Effector CD8-positive, alpha-beta T cell (primary cell): ENCODE data around the gene DISP2.

Source experiments
- DNase-seq: peaks from one replicate; lab custom pipeline; 2025; lab: John Stamatoyannopoulos, UW

The DISP2 gene

DNA sequence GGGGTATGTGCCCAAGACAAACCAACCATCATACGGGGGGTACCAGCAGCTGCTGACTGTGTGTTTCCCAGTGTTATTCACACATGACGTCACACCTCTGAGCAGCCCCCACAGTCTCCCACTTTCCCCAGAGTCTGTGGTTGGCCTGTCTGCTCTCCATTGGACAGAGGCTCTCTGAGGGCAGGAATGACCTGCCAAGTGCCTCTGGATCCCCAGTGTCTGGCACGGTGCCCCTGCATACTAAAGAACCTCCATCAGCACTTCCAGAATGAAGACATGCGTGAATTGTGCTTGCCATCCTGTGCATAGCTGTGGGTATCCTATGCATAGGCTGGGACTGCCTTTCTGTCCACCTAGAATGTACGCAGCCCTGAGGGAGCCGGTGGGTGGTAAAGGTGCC is 13.8 kb upstream of the DISP2 start:
- no peak for DNase-seq

DNA sequence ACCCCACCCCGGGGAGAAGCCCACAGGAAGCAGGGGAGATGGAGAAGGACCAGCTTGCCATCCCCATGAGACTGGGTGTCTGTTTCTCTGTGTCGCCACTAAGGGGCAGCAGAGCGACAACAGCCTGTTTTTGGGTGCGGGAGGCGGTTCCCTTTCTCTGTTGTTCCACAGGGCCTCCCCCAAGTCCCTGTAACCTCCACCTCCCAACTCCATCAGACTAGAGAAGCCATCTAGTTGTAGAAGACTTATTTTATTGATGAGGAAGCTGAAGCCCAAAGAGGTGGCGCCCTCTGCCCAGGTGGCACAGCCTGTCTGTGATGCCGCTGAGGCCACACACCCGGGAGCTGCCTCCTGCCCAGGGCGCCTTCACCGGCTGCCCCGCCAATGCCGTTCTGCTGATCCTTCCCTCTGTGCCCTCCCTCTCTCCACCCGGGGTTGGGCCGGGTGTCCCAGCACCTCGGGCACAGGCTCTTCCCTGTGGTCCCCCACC is 13.3 kb upstream of the DISP2 start:
- peak; percentile 50 for DNase-seq

DNA sequence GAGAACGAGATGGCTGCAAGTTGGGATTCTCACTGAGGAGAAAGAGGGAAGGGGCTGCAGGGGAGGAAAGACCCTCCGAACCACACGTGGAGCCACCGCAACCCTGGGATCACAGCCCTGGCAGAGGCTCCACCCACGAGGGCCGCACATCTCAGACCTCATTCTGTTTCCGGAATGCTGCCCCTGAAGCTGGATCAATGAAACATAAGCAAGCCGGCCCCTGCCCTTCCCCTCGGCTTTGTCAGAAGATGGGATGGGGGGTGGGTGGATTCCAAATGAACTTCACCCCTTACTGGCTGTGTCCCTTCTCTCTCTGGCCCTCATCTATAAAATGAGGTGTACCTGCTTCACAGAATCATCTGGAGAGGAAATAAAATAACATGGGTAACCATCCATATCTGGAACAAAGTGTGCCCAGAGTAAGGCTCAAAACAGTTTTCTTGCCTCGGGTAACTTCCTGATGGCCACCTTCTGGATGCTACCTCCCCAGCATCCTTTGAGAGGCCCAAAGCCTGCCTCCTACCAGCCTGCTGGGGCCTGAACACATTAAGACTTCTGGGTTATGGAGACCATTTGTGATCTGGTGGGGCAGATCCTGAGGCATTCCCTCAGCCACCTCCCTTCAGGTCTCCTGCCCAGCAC is 12.7 kb upstream of the DISP2 start:
- DNase-seq: no peak

DNA sequence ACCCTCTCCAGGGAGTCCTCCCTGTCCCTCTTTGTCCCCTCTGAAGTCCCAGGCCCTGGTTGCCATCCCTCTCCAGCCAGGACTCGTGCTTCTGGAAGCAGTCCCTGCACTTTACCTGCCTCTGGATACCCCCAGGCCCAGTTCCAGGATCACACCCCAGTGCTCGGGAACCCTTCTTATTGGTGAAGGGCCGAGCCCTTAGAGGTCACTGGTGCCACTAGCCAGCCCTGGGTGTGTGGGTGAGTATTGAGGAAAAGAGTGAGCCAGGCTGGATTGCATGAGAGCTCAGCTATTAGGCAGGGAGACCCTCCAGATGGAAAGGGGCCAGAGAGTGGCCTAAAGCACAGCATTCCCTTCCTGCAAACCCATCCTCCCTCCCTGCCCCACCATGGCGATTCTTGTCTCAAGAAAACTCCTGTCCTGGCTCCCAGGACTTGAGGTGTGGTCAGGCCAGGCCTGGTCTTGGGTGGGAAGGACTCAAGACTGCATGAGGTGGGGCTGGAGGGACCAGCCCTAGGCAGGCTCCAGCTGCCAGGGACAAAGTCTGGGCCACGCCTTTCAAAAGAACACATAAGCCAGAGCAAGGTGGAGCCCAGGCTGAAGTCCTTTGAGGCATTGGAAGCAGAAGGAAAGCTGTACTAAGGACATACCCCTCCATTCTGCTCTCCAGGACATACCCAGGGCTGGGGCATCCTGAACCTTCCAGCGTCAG is 12.0 kb upstream of the DISP2 start:
- no peak for DNase-seq

DNA sequence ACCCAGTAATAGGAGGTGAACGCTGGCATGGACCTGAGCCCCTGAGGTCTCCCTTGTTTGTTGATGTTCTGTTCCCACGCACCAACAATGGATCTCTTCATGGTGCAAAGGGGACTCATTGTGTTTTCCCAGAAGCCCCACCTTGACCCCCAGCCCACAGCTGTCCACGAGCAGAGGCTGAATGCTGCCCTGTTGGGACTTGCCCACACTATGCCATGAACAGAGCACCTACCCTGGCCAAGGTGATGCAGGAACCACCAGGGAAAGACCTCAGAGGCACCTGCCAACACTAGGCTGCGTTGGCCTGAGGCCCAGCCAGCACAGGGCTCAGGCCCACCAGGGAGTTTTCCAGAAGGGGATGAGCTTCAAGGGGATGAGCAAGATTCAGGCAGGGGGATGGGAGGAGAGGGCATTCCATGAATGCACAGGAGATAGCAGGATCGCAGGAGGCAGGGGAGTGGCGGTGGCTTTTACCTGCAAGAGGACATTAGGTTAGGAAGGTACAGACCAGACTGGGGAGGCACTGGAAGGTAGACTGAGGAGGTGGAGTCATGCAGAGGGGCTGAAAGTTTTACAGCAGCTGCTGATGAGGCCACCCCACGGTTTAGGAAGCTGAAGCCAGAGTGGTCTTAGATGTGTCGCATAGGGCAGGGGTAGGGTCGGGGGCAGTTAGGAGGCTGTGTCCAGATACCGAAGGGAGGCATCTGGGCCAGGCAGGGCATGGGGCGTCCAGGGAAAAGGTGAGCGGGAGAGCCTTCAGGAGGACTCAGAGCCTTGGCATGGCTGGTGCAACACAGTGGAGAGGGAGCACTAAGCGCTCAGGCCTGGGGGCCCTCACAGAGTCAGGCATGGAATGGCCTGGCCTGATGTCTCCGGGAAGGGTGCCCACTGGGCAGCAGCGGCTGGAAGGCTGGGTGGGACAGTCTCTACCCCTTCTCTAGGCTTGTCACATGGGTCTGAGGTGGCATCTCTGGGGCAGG is 11.2 kb upstream of the DISP2 start:
- no peak for DNase-seq

DNA sequence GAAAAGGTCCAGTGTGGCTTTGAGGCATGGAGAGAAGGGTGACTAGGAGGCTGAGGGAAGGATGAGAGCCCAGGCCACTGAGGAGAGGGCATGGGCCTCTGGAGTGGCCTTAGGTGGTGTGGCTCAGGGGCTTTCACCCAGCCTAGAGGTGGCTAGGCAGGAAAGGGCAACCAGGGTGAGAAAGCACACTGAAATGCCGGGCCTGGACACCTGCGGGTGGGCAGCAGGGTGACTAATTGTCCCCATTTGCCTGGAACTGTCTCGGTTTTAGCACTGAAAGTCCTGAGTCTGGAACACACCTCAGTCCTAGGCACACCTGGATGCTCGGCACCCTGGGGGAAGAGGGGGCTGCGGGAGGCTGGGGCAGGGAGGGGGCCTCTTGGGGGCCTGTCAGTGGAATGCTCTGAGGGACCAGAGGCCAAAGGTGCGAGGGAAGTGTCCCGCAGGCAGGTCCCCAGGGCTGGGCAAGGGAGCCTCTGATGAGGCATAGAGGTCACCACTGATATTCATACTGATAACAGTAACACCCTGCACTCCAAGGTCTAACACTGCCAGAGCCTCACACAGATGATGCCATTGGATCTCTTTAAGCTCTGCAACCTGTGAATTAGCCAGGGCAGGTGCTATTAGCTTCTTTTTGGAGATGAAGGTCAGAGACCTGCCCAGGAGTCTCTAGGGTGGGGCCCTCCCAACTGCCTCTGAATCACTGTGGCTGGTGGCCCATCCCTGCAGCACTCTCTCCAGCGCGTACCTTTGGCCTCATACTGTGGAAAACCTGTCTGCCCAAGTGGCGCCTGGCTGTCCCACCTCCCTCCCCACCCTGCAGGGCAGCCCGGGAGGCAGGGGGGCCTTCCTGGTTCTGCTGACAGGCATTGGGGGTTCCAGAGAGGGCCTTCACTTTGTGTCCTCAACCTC is 10.2 kb upstream of the DISP2 start:
- DNase-seq: no peak

DNA sequence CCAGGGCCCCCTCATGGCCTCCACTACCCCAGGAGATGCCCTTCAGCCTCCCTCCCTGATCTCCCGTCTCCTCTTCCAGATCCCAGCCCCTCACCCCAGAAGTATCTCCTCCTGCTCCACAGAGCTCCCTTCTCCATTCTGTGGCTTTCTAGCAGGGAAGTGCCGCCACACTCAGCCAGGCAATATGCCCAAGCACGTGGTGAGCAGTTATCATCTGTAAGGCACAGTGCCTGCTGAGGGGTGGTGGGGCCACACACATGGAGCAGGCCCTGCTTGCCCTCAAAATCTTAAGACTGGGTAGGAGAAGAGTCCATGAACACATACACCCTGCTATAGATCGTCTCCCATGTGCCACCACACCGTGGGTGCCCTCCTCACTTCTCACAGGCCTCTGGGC is 9.5 kb upstream of the DISP2 start:
- no peak for DNase-seq

DNA sequence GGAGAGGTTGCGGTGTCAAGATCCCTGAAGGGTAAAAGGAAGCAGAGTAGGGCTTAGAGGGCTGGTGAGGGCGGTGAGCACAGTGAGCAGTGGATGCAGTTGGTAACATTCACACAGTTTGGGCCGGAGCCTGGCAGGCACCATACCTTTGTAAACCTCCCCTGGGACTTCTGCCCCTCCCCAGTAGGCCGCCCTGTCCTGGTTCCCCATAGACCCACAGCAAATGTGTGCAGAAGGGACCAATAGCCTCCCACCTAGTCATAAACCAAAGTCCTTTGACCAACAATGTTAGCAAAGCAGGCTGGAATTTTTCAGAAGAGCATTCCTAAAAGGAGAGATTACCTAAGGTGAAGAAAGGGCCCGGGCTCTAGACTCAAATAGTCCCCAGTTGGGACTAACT is 8.9 kb upstream of the DISP2 start:
- DNase-seq: no peak

DNA sequence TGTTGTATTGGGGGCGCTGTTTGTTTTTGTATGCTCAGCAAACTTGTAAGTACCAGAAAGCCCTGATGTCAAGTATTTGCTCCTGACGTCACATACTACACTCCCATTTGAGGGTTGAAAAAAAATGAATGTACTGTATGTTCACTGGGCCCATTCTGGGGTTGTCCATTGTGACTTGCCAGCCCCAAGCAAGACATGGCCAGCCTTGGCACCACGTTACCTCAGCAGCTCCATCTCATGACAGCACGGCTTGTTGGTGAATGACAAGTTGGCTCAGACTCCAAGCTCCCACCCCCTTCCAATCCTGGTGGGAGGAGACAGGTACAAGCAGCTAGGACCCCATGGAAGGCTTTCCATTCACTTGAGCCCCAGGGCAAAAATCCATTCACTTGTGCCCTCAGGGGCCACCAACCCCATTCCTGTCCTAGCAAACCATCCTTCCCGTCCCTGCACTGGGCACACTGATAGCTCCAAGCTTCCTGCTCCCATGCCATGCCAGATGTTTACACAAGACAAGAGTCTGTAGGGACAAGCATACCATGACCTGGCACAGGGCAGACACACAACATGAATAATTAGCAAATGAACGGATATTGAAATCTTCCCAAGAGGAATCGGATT is 5.6 kb upstream of the DISP2 start:
- DNase-seq: no peak

DNA sequence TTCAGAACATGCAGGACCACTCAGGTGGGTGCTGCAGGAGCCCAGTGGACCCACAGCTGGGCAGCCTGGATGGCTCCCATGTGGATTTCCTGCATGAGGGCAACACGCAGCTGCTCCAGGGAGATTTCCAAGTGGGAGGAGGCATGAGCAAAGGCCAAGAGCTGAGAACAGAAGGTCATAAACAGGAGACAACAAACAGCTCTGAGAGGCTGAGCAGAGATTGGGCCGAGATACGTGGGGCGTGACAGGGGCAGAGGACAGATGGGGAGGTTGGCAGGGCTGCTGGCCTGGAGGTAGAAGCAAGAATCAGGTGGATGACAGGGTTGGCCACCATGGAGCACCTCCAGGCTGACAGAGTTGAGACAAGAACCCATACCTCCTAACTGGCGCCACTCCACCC is 4.3 kb upstream of the DISP2 start:
- DNase-seq: no peak

DNA sequence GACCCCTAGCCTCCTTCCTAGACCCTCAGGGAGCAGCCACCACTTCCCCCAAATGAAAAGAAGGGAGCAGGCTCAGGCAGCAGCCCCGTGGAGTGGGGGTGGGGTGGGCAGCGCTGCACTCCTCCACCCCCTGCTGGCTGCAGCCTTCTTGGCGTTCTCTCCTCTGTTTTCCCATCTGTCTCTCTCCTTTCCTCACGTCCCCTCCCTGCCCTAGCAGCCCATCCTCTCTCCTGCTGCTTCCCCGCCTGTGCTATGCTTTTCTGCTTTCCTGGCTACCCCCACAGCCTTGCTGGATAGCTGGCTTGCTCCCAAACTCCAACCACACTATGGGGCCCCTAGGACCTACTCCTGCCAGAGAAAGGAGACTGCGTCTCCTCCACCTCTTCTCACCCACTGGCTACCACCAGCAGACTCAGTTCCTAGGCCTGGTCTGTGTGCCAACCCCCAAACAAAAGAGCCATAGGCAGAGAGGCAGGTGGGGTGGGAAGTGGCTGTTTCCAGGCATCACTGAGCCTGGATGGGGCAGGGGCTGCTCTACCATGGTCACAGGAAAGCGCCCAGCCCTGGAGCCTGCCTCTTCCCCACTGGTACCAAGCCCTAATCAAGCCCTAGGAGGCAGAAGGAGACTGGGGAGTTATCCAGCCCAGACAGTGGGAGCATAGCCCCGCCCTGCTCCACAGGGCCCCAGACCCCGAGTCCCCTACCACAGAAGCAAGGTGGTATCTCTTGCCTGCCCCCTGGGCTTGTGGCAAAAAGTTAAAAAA is 3.4 kb upstream of the DISP2 start:
- no peak for DNase-seq

DNA sequence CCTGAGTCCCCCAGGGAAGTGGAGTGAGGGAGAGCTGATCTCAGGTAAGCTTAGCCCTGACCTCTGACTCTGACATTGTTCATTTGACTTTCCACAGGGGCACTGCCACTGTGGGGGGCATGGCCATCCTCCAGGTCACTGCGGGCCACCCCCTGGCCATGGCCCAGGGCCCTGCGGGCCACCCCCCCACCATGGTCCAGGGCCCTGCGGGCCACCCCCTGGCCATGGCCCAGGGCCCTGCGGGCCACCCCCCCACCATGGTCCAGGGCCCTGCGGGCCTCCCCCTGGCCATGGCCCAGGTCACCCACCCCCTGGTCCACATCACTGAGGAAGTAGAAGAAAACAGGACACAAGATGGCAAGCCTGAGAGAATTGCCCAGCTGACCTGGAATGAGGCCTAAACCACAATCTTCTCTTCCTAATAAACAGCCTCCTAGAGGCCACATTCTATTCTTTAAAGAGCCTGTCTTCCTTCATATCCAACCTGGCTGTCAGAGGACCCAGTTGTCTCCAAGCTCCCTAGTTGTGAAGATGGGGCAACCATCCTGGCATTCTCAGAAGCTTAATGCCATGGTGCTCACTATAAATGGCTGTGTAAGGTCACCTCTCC is 1.9 kb upstream of the DISP2 start:
- no peak for DNase-seq

DNA sequence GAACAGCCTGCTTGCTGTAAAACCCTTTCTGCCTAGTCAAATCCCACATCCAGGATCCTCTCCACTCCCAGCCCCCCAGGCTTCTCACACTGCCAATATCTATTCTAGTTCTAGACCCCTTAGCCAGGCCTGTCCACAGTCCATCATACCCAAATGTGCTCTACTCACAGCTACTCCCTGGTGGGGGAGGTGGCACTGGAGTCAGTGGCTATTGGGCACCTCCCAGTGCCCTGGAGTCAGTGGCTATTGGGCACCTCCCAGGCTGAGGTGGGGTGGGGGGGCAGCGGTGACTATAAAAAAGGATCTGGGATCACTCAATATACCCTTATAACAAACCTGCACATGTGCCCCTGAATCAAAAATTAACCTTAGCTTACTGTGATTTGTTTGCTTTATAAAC is 773 bp upstream of the DISP2 start:
- DNase-seq: no peak

DNA sequence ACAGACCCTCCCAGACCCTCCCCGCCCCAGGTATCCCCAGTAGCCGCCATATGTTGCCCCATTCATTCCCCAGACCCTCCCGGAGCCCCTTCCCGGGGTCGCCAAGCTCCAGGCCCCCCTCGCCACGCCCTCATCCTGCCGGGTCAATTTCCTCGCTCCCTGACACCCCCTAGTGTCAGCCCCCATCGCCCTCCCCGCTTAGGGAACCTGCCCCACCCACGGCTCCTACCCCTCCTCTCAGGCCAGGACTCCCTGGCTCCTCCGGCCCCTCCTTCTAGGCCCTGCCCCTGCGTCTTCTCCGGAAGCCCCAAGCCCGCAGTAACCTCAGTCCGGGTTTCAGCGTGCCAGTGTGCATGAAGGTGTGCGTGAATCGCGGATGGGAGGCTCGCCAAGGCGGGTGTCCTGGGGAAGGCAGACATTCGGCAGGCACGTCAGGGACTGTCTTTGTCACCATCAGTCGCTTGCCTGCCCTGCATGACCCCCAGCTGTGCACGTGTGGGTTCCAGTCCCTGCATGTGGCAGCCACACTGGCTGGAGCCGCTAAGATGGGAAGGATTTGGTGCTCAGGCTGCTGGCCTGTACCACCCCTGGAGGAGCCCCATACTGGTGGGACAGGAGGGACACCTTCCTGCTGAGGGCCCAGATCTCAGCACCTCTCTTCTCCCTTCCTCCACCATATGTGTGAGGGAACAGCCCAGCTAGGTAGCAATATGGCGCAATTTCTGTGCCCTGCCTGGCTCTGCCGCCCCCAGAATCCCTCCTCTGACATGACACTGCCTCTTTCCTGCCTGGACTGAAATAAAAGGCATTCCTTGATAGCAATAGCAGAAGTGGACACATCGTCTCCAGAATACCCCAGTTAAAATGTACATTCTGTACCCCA is 693 bp downstream of the DISP2 start:
- no peak for DNase-seq

DNA sequence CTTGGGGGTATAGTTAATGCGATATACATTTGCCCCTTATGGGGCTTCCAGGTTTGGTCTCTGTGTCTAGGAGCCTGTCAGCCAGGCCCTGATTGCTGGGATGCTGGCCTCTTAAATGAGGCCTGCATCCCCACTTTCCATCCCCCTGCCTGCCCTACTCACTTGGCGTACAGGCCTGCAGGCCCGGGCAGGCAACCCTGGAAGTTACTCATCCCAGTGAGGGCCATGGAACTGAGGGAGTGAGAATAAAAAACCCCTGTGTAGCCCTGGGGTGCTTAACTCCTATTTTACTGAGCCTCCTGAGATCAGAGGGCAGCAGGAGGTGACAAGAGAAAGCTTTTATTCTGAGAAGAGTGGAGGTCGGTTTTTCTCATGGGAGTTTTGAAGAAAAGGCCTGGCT is 2.0 kb downstream of the DISP2 start:
- DNase-seq: no peak

DNA sequence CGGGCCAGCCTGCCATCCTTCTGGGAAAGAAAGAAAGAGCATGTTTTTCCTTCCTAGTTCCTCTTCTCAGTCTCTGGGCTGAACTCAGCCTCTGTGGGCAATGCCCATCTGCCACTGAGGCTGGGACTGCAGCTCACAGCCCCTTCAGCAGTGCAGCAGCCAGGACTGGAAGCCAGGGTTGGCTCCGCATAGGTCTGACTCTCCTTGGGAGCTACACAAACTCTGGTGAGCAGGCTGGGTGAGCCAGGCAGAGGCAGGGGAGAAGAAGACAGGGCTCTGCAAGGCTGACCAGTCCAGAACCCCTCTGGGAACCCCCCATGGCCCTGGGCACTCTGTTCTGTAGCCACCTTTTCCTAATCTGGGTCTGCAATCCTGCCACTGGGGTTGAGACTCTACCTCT is 3.6 kb downstream of the DISP2 start:
- DNase-seq: no peak

DNA sequence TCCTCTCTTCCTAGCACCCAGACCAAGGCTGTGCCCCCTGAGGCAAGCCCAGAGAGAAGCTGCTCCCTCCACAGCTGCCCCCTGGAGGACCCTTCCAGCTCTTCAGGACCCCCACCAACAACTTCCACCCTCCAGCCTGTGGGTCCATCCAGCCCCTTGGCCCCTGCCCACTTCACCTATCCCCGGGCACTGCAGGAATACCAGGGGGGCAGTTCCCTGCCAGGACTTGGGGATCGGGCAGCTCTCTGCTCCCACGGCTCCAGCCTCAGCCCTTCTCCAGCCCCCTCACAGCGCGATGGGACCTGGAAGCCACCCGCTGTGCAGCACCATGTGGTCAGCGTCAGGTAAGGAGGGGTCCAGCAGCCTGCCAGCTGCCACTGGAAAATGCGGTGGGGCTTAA is 5.6 kb downstream of the DISP2 start:
- no peak for DNase-seq

DNA sequence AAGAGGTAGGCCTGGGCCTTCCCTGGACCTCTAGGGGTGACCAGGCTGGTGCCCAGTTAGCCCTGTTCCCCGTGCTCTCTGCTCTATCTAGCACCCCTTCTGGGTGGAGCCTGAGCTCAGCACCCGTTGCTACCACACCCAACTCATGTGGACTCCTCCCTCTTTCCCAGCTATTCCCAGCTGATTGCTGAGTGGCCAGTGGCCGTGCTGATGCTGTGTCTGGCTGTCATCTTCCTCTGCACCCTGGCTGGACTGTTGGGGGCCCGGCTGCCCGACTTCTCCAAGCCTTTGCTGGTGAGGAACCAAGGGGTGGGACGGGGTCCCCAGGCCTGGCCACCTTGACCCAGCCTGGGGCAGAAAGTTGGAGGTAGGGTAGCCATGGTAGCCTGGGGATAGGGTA is 6.2 kb downstream of the DISP2 start:
- DNase-seq: no peak

DNA sequence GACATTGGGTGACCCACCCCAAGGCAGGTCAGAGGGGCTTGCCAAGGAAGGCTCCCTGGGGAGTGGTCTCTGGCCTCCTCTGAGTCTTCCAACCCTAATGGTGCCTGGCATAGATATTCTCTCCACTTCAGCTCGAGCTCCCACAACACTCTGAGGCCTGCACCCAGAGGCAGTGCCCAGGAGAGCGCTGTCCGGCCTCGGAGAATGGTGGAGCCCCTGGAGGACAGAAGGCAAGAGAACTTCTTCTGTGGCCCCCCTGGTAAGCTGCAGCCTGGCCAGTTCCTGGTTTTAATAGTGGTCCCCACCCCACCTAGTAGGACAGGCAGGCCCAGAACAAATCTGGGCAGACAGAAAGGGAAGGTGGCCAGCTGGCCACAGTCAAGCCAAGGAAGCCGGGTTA is 7.0 kb downstream of the DISP2 start:
- DNase-seq: no peak
